ENCODE measurements around the gene DENND4A. TPM values are rescaled to one million over a fixed set of nuclear protein-coding genes. Genes with fewer than 3 reads are reported as not detected.

DENND4A gene
- total RNA-seq, 1 donor from 2014 or later: 13.9 TPM

DNA sequence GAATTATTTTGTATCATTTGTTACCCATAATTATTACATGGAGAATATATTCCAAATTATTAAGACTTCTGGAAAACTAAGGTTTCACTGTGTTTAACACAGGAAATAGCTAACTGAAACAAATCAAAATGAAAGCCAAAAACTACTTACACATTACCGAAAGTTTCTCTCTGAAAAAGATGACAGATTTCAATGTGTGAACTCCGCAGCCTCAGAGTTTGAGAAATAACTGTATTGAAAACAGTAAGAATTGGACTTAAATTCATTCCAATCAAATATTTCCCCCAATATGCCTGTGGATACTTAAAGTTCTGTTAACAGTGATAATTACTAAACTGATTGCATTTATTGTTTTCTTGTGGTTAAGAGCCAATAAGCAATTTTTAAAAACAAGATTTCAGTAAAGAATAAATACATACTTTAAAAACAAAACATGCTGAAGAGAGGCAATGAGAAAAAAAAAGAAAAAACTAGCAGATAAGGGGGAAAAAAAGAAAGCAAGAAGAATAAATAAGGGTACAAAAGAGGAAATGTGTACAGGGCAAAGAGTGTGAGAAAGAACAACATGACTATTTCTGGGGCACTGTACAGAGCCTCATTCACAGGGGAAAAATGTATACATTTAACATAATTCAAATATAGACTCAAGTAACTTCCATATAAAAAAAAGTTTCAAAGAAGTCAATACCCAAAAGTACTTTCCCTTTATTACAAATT, 30.7 kb downstream of the DENND4A start:
- TF ChIP-seq, protein P1, sequence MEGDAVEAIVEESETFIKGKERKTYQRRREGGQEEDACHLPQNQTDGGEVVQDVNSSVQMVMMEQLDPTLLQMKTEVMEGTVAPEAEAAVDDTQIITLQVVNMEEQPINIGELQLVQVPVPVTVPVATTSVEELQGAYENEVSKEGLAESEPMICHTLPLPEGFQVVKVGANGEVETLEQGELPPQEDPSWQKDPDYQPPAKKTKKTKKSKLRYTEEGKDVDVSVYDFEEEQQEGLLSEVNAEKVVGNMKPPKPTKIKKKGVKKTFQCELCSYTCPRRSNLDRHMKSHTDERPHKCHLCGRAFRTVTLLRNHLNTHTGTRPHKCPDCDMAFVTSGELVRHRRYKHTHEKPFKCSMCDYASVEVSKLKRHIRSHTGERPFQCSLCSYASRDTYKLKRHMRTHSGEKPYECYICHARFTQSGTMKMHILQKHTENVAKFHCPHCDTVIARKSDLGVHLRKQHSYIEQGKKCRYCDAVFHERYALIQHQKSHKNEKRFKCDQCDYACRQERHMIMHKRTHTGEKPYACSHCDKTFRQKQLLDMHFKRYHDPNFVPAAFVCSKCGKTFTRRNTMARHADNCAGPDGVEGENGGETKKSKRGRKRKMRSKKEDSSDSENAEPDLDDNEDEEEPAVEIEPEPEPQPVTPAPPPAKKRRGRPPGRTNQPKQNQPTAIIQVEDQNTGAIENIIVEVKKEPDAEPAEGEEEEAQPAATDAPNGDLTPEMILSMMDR (IDR thresholded peaks at IDR 0.05; ENCODE audit: insufficient read depth, low read depth, low read length): no peak
- TF ChIP-seq EZH2 (IDR thresholded peaks at IDR 0.05; ENCODE audit: insufficient read depth, low read length): no peak
- no peak for DNase-seq (ENCODE audit: low read depth)
- Histone ChIP-seq H3K9me3 (ENCODE audit: insufficient read depth, low read depth, low read length) (no peaks in the 10 kb centered on the region), H3K4me3 (ENCODE audit: insufficient read depth, low read depth, low read length) (no peak overlapping the region), H3K79me2 (ENCODE audit: insufficient read depth, low read length) (peaks cover 9% of the 10 kb centered on the region), H4K20me1 (ENCODE audit: insufficient read depth, low read length) (peaks cover 7% of the 10 kb centered on the region), H2AFZ (ENCODE audit: low read depth, low read length) (no peak overlapping the region), H3K27ac (ENCODE audit: low read depth, low read length) (no peak overlapping the region), H3K9ac (ENCODE audit: low read length) (no peak overlapping the region), H3K27me3 (ENCODE audit: insufficient read depth, low read length) (no peaks in the 10 kb centered on the region), H3K36me3 (ENCODE audit: insufficient read depth, low read length) (no peaks in the 10 kb centered on the region), H3K4me1 (ENCODE audit: insufficient read depth, low read length) (no peaks in the 10 kb centered on the region), H3K4me2 (ENCODE audit: low read length) (no peak overlapping the region)
- Mint-ChIP-seq H3K27me3 (ENCODE audit: low read depth, unreplicated experiment) (no peaks in the 10 kb centered on the region), H3K4me3 (ENCODE audit: unreplicated experiment) (no peak overlapping the region), H3K9me3 (ENCODE audit: unreplicated experiment) (no peaks in the 10 kb centered on the region), H3K4me1 (ENCODE audit: low read depth, unreplicated experiment) (no peaks in the 10 kb centered on the region), H3K36me3 (ENCODE audit: low read depth, unreplicated experiment) (no peaks in the 10 kb centered on the region), H3K27ac (ENCODE audit: unreplicated experiment) (no peak overlapping the region)
- no peak for FAIRE-seq

DNA sequence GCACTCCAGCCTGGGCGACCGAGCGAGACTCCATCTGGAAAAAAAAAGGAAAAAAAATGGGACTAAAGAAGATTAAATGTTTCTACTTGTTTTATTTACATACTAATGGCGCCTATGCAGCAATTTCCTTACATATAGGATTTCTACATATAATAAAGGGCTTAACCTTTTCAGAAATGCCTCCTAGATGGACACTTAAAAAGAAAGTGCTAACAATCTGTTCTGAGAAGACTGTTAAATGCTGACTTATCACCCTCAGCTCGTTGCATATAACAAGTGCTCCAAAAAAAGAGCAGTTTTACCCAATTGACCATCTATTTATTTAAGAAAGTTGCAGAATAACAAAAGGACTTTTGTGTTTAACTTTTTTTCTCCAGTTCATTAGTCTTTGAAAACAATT, 32.7 kb downstream of the DENND4A start:
- Histone ChIP-seq H2AFZ (ENCODE audit: low read depth, low read length) (no peak overlapping the region), H3K4me3 (ENCODE audit: insufficient read depth, low read depth, low read length) (no peak overlapping the region), H3K4me1 (ENCODE audit: insufficient read depth, low read length) (no peaks in the 10 kb centered on the region), H4K20me1 (ENCODE audit: insufficient read depth, low read length) (peaks cover 4% of the 10 kb centered on the region), H3K36me3 (ENCODE audit: insufficient read depth, low read length) (no peaks in the 10 kb centered on the region), H3K79me2 (ENCODE audit: insufficient read depth, low read length) (peaks cover 5% of the 10 kb centered on the region), H3K9ac (ENCODE audit: low read length) (no peak overlapping the region), H3K27ac (ENCODE audit: low read depth, low read length) (no peak overlapping the region), H3K4me2 (ENCODE audit: low read length) (no peak overlapping the region), H3K9me3 (ENCODE audit: insufficient read depth, low read depth, low read length) (no peaks in the 10 kb centered on the region), H3K27me3 (ENCODE audit: insufficient read depth, low read length) (no peaks in the 10 kb centered on the region)
- Mint-ChIP-seq H3K27me3 (ENCODE audit: low read depth, unreplicated experiment) (no peaks in the 10 kb centered on the region), H3K4me1 (ENCODE audit: low read depth, unreplicated experiment) (no peaks in the 10 kb centered on the region), H3K36me3 (ENCODE audit: low read depth, unreplicated experiment) (no peaks in the 10 kb centered on the region), H3K27ac (ENCODE audit: unreplicated experiment) (no peak overlapping the region), H3K9me3 (ENCODE audit: unreplicated experiment) (no peaks in the 10 kb centered on the region), H3K4me3 (ENCODE audit: unreplicated experiment) (no peak overlapping the region)
- TF ChIP-seq, protein P1 (IDR thresholded peaks at IDR 0.05; ENCODE audit: insufficient read depth, low read depth, low read length): no peak
- no peak for TF ChIP-seq EZH2 (IDR thresholded peaks at IDR 0.05; ENCODE audit: insufficient read depth, low read length)
- DNase-seq (ENCODE audit: low read depth): no peak
- no peak for FAIRE-seq

- Histone ChIP-seq H3K79me2 (ENCODE audit: insufficient read depth, low read length) (peaks cover 5% of the 10 kb centered on the region), H3K9me3 (ENCODE audit: insufficient read depth, low read depth, low read length) (no peaks in the 10 kb centered on the region), H3K36me3 (ENCODE audit: insufficient read depth, low read length) (no peaks in the 10 kb centered on the region), H3K9ac (ENCODE audit: low read length) (no peak overlapping the region), H3K4me1 (ENCODE audit: insufficient read depth, low read length) (no peaks in the 10 kb centered on the region), H3K4me2 (ENCODE audit: low read length) (no peak overlapping the region), H4K20me1 (ENCODE audit: insufficient read depth, low read length) (peaks cover 1% of the 10 kb centered on the region), H3K4me3 (ENCODE audit: insufficient read depth, low read depth, low read length) (no peak overlapping the region), H3K27ac (ENCODE audit: low read depth, low read length) (no peak overlapping the region), H2AFZ (ENCODE audit: low read depth, low read length) (no peak overlapping the region), H3K27me3 (ENCODE audit: insufficient read depth, low read length) (no peaks in the 10 kb centered on the region)
- Mint-ChIP-seq H3K27me3 (ENCODE audit: low read depth, unreplicated experiment) (no peaks in the 10 kb centered on the region), H3K27ac (ENCODE audit: unreplicated experiment) (no peak overlapping the region), H3K4me3 (ENCODE audit: unreplicated experiment) (no peak overlapping the region), H3K9me3 (ENCODE audit: unreplicated experiment) (no peaks in the 10 kb centered on the region), H3K4me1 (ENCODE audit: low read depth, unreplicated experiment) (no peaks in the 10 kb centered on the region), H3K36me3 (ENCODE audit: low read depth, unreplicated experiment) (no peaks in the 10 kb centered on the region)
- TF ChIP-seq, protein P1 (IDR thresholded peaks at IDR 0.05; ENCODE audit: insufficient read depth, low read depth, low read length): no peak
- TF ChIP-seq EZH2 (IDR thresholded peaks at IDR 0.05; ENCODE audit: insufficient read depth, low read length): no peak
- FAIRE-seq: no peak
- no peak for DNase-seq (ENCODE audit: low read depth)
These were observed 33.9 kb downstream of the DENND4A start for GRCh38 chr15:65758242-65758641.
